Fibroblast of pulmonary artery (primary cell): ENCODE data around the gene RPS21.

Experiments used
- DNase-seq: peaks from one replicate; pipeline ENCODE4 v3.0.0-alpha.2; 2010; ENCODE audit warnings: low read depth
- H3K4me3 ChIP-seq: replicated peaks from 2 replicates; pipeline ENCODE4 v1.5.1; 2011; ENCODE audit warnings: low read depth, mild to moderate bottlenecking, control low read depth, low read length, moderate library complexity
- CTCF ChIP-seq: IDR thresholded peaks from 2 replicates; pipeline ENCODE4 v1.5.1; 2011; ENCODE audit warnings: mild to moderate bottlenecking, control low read depth, low read length, inconsistent platforms; ENCODE audit errors: missing control alignments

RPS21 gene

GRCh38 chr20:62402456-62403150 lies 15.7 kb downstream of the RPS21 start:
- no peak for TF ChIP-seq CTCF
- DNase-seq, result no peak

GRCh38 chr20:62403331-62403730 lies 16.4 kb downstream of the RPS21 start:
- no peak for TF ChIP-seq CTCF
- DNase-seq, result no peak

More at GRCh38 chr20:62402456-62403150, 15.7 kb downstream of the RPS21 start:
- no peak overlapping the region for H3K4me3 ChIP-seq

GRCh38 chr20:62404112-62404665 lies 17.3 kb downstream of the RPS21 start:
- DNase-seq, result no peak
- H3K4me3 ChIP-seq, result no peak overlapping the region
- TF ChIP-seq CTCF, result no peak

More at GRCh38 chr20:62403331-62403730, 16.4 kb downstream of the RPS21 start:
- no peak overlapping the region for H3K4me3 ChIP-seq

GRCh38 chr20:62404761-62405107 lies 17.8 kb downstream of the RPS21 start:
- no peak for TF ChIP-seq CTCF
- no peak overlapping the region for H3K4me3 ChIP-seq
- DNase-seq, result no peak

GRCh38 chr20:62405108-62405980 lies 18.4 kb downstream of the RPS21 start:
- no peak overlapping the region for H3K4me3 ChIP-seq
- peak; percentile 79 for DNase-seq
- TF ChIP-seq CTCF, result peak; percentile 75

- no peak for DNase-seq
- peak overlapping the region; percentile 60 for H3K4me3 ChIP-seq
- TF ChIP-seq CTCF, result no peak
These were observed 19.1 kb downstream of the RPS21 start for GRCh38 chr20:62405981-62406513.
